CD4-positive, alpha-beta T cell treated with Interleukin-21 for 1 hour (primary cell): Measurements from ENCODE around the gene SFTPA2.
"Not testable (repeated sequence)": the region's sequence is repeated elsewhere in the genome, so short reads cannot be mapped to it uniquely, and the experiment has no call there.

Experiments
- DNase-seq: peaks from one replicate; pipeline ENCODE4 v3.0.0-alpha.2; 2020

Gene SFTPA2

GRCh38 chr10:79555354-79556309 lies 4.6 kb downstream of the SFTPA2 start:
- no peak for DNase-seq

- DNase-seq = no peak
Observed at GRCh38 chr10:79552143-79552542, 8.1 kb downstream of the SFTPA2 start.

GRCh38 chr10:79547973-79548372 lies 12.2 kb downstream of the SFTPA2 start:
- no peak for DNase-seq

- not testable (repeated sequence) for DNase-seq
Observed at GRCh38 chr10:79547128-79547527, 13.1 kb downstream of the SFTPA2 start.

- DNase-seq = not testable (repeated sequence)
Observed at GRCh38 chr10:79544926-79545659, 15.1 kb downstream of the SFTPA2 start.

GRCh38 chr10:79544408-79544807 lies 15.8 kb downstream of the SFTPA2 start:
- DNase-seq = not testable (repeated sequence)

DNA sequence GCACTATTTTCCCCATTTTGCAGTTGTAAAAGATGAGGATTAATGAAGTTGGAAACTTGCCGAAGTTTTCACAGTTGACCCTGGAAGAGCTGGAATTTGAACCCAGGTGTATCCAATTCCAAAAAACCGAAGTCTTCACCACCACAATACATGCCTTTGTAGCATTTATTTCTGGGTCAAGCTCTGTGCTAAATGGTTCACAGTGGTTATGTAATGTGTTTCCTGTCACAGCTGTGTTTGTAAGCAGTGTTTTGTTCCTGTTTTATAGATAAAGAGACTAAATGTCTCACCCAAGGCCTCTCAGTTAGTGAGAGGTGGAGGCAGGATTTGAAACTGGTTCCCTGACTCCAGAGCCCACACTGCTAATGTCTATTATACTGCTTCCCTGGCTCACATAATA lies 17.6 kb downstream of the SFTPA2 start:
- DNase-seq = no peak

GRCh38 chr10:79540930-79541329 lies 19.3 kb downstream of the SFTPA2 start:
- not testable (repeated sequence) for DNase-seq

DNA sequence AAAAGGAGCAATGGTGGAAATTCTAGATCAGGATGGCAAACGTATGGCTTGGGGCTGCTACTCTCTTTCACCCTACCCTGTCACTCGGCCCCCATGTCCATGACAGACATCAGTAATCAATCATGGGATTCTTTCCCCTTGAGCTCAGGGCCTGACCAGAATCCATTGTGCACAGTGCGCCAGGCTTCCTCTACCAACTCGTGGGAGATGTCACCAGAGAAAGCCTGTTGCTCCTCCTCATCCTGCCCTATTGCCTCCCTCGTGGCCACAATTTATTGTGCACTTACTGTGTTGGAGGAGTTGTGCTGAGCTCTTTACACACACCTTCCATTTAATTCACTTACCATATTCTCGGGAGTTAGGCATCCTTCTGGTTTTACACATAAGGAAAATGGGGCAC lies 21.9 kb downstream of the SFTPA2 start:
- not testable (repeated sequence) for DNase-seq

DNA sequence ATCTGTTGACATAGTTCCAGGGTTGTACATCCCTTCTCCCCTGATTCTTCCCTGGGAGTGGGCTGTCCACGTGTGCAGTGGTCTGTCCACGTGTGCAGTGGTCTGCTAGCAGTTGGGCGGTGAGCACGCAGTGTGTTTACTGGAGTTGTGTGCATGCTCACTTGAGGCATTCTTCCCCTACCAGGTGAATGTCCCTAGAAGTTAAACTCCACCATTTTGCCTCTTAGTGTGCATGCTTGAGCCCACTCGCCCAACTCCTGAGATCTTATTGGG lies 26.4 kb downstream of the SFTPA2 start:
- not testable (repeated sequence) for DNase-seq

- not testable (repeated sequence) for DNase-seq
Observed at GRCh38 chr10:79533142-79533902, 26.9 kb downstream of the SFTPA2 start.

GRCh38 chr10:79528261-79528660 lies 31.9 kb downstream of the SFTPA2 start:
- not testable (repeated sequence) for DNase-seq

DNA sequence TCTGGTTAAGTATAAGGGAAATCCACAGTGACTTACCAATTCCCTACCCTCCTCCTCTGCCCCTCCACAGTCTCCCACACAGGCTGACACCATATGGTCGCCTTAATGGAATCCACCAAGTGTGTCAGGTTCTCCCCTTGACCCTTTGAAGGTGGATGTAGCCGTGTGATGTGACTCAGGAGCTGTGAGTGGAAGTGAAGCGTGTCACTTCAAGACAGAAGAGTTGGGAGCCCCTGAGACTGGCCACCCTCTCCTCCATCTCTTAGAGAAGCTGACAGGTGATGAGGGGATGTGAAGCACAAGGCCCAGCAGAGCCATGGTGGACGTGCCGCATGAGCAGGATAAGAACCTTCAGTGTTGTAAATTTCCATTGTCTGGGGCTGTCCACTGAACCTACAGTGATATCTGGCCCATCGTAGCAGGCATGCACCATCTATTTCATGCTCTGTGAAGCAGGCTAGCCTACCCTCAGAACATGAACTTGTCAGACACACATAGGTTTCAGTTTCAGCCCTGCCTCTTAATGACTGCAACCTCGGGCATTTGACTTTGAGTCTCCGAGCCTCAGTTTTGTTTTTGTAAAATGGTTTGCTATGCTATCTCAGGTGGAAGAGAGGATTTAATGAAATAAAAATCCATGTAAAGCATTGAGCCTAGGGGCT lies 35.0 kb downstream of the SFTPA2 start:
- not testable (repeated sequence) for DNase-seq

GRCh38 chr10:79523157-79523853 lies 36.9 kb downstream of the SFTPA2 start:
- not testable (repeated sequence) for DNase-seq

GRCh38 chr10:79522464-79522863 lies 37.7 kb downstream of the SFTPA2 start:
- not testable (repeated sequence) for DNase-seq

- DNase-seq = not testable (repeated sequence)
Observed at GRCh38 chr10:79521751-79522150, 38.5 kb downstream of the SFTPA2 start.

GRCh38 chr10:79517567-79517966 lies 42.6 kb downstream of the SFTPA2 start:
- not testable (repeated sequence) for DNase-seq

DNA sequence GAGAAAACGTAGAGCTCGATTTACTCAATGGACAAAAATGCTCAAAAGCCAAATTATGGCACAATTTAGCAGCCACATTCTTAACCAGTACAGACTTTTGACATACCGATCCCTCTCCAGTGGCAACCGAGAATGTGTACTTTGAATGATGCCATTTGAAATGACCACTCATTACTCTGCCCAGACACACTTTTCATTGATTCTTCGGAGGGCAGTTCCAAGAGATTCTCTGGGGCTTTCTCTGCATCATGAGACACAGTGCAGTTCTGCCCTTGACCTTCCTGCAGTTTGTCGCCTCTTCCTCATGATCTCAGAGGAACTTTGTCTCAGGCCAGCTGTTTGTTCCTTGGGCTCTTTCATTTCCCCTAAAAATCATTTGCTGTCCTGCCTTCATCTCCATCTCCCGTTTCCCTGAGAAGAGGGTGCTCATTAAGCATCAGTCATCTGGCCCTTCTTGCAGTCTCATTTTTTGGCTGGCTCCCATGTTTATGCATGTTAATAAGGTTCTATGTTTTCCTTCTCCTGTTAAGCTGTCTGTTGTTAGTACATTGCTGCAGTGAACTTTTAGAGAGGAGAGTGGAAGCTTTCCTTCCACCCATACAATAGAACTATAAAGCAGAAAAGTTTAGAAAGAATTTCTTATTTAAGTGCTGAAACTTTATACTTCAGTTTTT lies 43.5 kb downstream of the SFTPA2 start:
- DNase-seq = not testable (repeated sequence)

- not testable (repeated sequence) for DNase-seq
Observed at GRCh38 chr10:79511891-79512583, 48.2 kb downstream of the SFTPA2 start, which contains the start of gene EIF5AL1. Gene EIF5AL1 (plus strand): TSS chr10:79512533. CDS start chr10:79512650, 117 bp downstream.

GRCh38 chr10:79509934-79510508 lies 50.2 kb downstream of the SFTPA2 start:
- DNase-seq = not testable (repeated sequence)
